ENCODE results near the gene PRAC1. TPM values are rescaled to one million over a fixed set of nuclear protein-coding genes. Genes with fewer than 3 reads are reported as not detected.

Gene PRAC1
- total RNA-seq, 1 experiment from 2014 or later = not detected

DNA sequence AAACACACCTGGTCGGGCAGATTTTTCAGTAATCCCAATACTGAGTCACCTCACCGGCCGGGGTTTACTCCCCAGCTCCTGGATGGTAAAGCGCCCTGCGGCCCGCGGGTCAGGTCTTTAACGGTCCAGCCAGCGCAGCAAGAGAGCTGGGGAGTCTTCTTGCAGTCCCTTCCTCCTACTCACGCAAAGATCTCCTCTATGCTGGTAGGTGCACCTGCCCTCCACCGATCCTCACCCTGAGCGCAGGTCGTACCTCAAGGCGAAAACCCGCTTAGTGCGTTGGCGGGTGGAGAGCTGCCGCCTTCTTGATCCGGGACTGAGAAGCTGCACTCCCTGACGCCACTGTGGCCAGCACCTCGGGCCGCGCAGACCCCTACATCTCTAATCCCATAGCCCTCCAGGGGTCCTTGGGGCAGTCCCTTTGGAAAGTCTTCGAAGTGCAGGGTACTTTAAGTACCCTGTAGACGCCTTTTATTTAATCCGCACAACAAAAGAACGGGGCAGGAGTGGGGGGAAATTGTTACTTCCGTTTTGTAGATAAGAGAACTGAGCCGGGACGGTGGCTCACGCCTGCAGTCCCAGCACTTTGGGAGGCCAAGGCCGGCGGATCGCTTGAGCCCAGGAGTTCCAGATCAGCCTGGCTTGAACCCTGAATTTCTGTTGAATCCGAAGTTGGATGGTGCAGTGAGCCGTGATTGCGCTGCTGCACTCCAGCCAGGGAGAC is 16.6 kb upstream of the PRAC1 start:
- Histone ChIP-seq H2AFZ (no peak overlapping the region), H3K27ac (no peak overlapping the region), H3K4me1 (replicated peaks; ENCODE audit: insufficient read depth) (no peaks in the 10 kb centered on the region), H3K27me3 (ENCODE audit: insufficient read depth, low read depth) (peaks cover 97% of the 10 kb centered on the region), H3K9me3 (ENCODE audit: insufficient read depth, low read depth) (no peaks in the 10 kb centered on the region), H3K9me2 (ENCODE audit: insufficient read depth) (no peaks in the 10 kb centered on the region), H3K4me3 (no peak overlapping the region), H3K79me2 (ENCODE audit: low read depth) (no peaks in the 10 kb centered on the region), H3K36me3 (ENCODE audit: low read depth) (no peaks in the 10 kb centered on the region), H4K20me1 (ENCODE audit: insufficient read depth) (no peaks in the 10 kb centered on the region), H3F3A (ENCODE audit: insufficient read depth, low read depth) (no peaks in the 10 kb centered on the region), H3K4me2 (no peak overlapping the region)
- TF ChIP-seq, protein P1, sequence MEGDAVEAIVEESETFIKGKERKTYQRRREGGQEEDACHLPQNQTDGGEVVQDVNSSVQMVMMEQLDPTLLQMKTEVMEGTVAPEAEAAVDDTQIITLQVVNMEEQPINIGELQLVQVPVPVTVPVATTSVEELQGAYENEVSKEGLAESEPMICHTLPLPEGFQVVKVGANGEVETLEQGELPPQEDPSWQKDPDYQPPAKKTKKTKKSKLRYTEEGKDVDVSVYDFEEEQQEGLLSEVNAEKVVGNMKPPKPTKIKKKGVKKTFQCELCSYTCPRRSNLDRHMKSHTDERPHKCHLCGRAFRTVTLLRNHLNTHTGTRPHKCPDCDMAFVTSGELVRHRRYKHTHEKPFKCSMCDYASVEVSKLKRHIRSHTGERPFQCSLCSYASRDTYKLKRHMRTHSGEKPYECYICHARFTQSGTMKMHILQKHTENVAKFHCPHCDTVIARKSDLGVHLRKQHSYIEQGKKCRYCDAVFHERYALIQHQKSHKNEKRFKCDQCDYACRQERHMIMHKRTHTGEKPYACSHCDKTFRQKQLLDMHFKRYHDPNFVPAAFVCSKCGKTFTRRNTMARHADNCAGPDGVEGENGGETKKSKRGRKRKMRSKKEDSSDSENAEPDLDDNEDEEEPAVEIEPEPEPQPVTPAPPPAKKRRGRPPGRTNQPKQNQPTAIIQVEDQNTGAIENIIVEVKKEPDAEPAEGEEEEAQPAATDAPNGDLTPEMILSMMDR (conservative IDR thresholded peaks at IDR 0.05) = no peak
- TF ChIP-seq EZH2 (IDR thresholded peaks at IDR 0.05; ENCODE audit: low read depth) = no peak
- ChIA-PET POLR2A (ENCODE audit: unreplicated experiment) (no interaction called here), CTCF (interaction anchor here (0.6 kb wide), 1 partner anchor 818 kb away, joined by 3 read pairs; no protein-coding TSS in a partner anchor)
- no peak for DNase-seq
- intact Hi-C loops (cut with micrococcal nuclease; ENCODE audit: unreplicated experiment) = no loop called here
- no TSS peak for BruUV-seq (replicated peaks)

DNA sequence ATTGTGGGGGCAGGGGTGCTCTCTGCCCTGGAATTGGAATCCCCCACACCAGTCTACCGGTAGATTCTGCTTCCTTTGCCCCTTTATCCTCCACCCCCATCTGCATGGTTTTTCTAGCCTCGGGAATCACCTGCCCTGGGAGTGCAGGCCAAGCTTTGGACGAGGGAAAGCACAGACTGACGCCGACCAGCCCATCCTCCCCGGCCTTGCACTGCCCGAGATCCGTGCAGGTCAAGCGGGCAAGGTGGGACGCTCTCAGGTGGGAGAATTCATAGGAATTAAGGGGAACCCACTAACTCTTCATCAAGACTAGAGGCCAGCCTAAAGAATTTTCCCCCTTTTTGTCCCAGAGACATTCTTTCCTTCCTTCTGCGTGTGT is 16.1 kb upstream of the PRAC1 start:
- Histone ChIP-seq H3K4me1 (replicated peaks; ENCODE audit: insufficient read depth) (no peaks in the 10 kb centered on the region), H3K9me2 (ENCODE audit: insufficient read depth) (no peaks in the 10 kb centered on the region), H4K20me1 (ENCODE audit: insufficient read depth) (no peaks in the 10 kb centered on the region), H3K79me2 (ENCODE audit: low read depth) (no peaks in the 10 kb centered on the region), H3K4me2 (no peak overlapping the region), H3F3A (ENCODE audit: insufficient read depth, low read depth) (no peaks in the 10 kb centered on the region), H2AFZ (no peak overlapping the region), H3K9me3 (ENCODE audit: insufficient read depth, low read depth) (no peaks in the 10 kb centered on the region), H3K27me3 (ENCODE audit: insufficient read depth, low read depth) (peaks cover 97% of the 10 kb centered on the region), H3K36me3 (ENCODE audit: low read depth) (no peaks in the 10 kb centered on the region), H3K4me3 (no peak overlapping the region), H3K27ac (no peak overlapping the region)
- DNase-seq = no peak
- ChIA-PET CTCF (no interaction called here), POLR2A (ENCODE audit: unreplicated experiment) (no interaction called here)
- BruUV-seq (replicated peaks) = no TSS peak
- intact Hi-C loops (cut with micrococcal nuclease; ENCODE audit: unreplicated experiment) = no loop called here
- TF ChIP-seq, protein P1 (conservative IDR thresholded peaks at IDR 0.05) = no peak
- no peak for TF ChIP-seq EZH2 (IDR thresholded peaks at IDR 0.05; ENCODE audit: low read depth)

DNA sequence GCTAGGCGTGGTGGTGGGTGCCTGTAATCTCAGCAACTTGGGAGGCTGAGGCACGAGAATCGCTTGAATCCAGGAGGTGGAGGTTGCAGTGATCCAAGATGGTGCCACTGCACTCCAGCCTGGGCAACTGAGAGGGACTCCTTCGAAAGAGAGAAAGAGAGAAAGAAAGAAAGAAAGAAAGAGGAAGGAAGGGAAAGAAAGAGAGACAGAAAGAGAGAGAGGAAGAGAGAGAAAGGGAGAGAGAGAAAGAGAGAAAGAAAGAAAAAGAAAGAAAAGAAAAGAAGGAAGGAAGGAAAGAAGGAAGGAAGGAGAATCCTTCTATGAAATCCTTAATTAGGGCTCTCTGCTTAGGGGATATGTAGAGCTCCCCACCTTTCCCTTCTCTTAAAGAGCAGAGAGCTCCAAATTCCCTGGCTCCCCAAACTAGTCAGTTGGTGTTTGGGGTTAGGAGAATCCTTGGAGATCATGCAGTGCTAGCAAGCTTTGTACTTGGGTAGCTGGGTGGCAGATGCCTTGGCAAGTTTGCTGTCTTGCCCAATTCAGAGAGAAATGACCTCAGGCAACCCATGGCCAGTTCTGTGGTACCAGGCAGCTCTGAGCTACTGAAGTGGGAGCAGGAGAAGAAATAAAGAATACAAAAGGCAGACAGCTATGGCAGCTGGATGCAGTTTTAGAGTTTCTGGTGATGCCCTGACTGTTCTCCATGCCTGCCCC is 15.2 kb upstream of the PRAC1 start:
- ChIA-PET POLR2A (ENCODE audit: unreplicated experiment) (no interaction called here), CTCF (interaction anchor here (0.7 kb wide), 1 partner anchor 142 kb away, joined by 3 read pairs; no protein-coding TSS in a partner anchor)
- no peak for TF ChIP-seq EZH2 (IDR thresholded peaks at IDR 0.05; ENCODE audit: low read depth)
- TF ChIP-seq, protein P1 (conservative IDR thresholded peaks at IDR 0.05) = no peak
- H3K79me2 ChIP-seq (ENCODE audit: low read depth) = no peaks in the 10 kb centered on the region
- no peak overlapping the region for H3K27ac ChIP-seq
- H3K9me3 ChIP-seq (ENCODE audit: insufficient read depth, low read depth) = no peaks in the 10 kb centered on the region
- no peaks in the 10 kb centered on the region for H3K36me3 ChIP-seq (ENCODE audit: low read depth)
- H3K27me3 ChIP-seq (ENCODE audit: insufficient read depth, low read depth) = peaks cover 97% of the 10 kb centered on the region
- intact Hi-C loops (cut with micrococcal nuclease; ENCODE audit: unreplicated experiment) = no loop called here
- H3K4me3 ChIP-seq = no peak overlapping the region
- no peaks in the 10 kb centered on the region for H3F3A ChIP-seq (ENCODE audit: insufficient read depth, low read depth)
- no peak overlapping the region for H2AFZ ChIP-seq
- H4K20me1 ChIP-seq (ENCODE audit: insufficient read depth) = no peaks in the 10 kb centered on the region
- no TSS peak for BruUV-seq (replicated peaks)
- no peak overlapping the region for H3K4me2 ChIP-seq
- no peaks in the 10 kb centered on the region for H3K4me1 ChIP-seq (replicated peaks; ENCODE audit: insufficient read depth)
- no peaks in the 10 kb centered on the region for H3K9me2 ChIP-seq (ENCODE audit: insufficient read depth)
- DNase-seq = no peak
